Tibial artery (tissue), 4 donors: ENCODE data around the gene TMEM107.

Experiments used
- DNase-seq, 2 donors: peaks; one replicate each; pipeline ENCODE4 v3.0.0-alpha.2; 2019
- H3K27ac ChIP-seq, 2 donors: fragments of 200-600 bp; sonication (generic) in 1 of 2; 1 replicate in 1 of 2; 2 replicates in 1 of 2; pipeline ENCODE4 v1.5.1; 2018 to 2019; ENCODE audit warnings: mild to moderate bottlenecking in 1 of 2
- H3K27me3 ChIP-seq, 2 donors: fragments of 200-600 bp; sonication (generic) in 1 of 2; one replicate each; pipeline versions ENCODE4 v1.5.1 to v1.6.0; 2016 to 2019
- H3K36me3 ChIP-seq, 3 donors: fragments of 200-600 bp; sonication (generic) in 2 of 3; one replicate each; pipeline ENCODE4 v1.5.1; 2016 to 2019; ENCODE audit warnings: mild to moderate bottlenecking in 2 of 3
- H3K4me1 ChIP-seq, 4 donors: fragments of 200-600 bp; sonication (generic) in 2 of 4; 1 replicate in 3 of 4; 2 replicates in 1 of 4; pipeline ENCODE4 v1.5.1; 2016 to 2019
- H3K4me3 ChIP-seq, 2 donors: fragments of 200-600 bp; sonication (generic) in 1 of 2; 1 replicate in 1 of 2; 2 replicates in 1 of 2; pipeline ENCODE4 v1.5.1; 2018 to 2019; ENCODE audit warnings: mild to moderate bottlenecking in 2 of 2
- H3K9me3 ChIP-seq, 3 donors: fragments of 200-600 bp; sonication (generic) in 1 of 3; one replicate each; pipeline ENCODE4 v1.5.1; 2016 to 2019
- intact Hi-C: fragments of 100-400 bp; cut with DNase I; formaldehyde crosslinking; loops from one replicate; pipeline ENCODE4 v1.15.0; 2023; ENCODE audit warnings: low total_unique reads
- TF ChIP-seq, protein P1 (sequence below), 2 experiments: fragments of 200-600 bp in 1 of 2; fragments of 450-650 bp in 1 of 2; IDR thresholded peaks; one replicate each; pipeline ENCODE4 v1.5.1; 2017 to 2019; ENCODE audit warnings: antibody characterized with exemption in 2 of 2, mild to moderate bottlenecking in 1 of 2, moderate library complexity in 1 of 2

TMEM107 gene

GRCh38 chr17:8142158-8142886, 33.9 kb downstream of the TMEM107 start:
- Histone ChIP-seq H3K27me3 (no peaks in the 10 kb centered on the region), H3K4me1 (peaks cover 0 to 66% (median 34%) of the 10 kb centered on the region in 4 donors), H3K4me3 (no peak overlapping the region), H3K9me3 (no peaks in the 10 kb centered on the region), H3K36me3 (peaks cover 79 to 82% (median 81%) of the 10 kb centered on the region in 3 donors), H3K27ac (peak overlapping the region; percentile 29 to 100)
- TF ChIP-seq, protein P1, sequence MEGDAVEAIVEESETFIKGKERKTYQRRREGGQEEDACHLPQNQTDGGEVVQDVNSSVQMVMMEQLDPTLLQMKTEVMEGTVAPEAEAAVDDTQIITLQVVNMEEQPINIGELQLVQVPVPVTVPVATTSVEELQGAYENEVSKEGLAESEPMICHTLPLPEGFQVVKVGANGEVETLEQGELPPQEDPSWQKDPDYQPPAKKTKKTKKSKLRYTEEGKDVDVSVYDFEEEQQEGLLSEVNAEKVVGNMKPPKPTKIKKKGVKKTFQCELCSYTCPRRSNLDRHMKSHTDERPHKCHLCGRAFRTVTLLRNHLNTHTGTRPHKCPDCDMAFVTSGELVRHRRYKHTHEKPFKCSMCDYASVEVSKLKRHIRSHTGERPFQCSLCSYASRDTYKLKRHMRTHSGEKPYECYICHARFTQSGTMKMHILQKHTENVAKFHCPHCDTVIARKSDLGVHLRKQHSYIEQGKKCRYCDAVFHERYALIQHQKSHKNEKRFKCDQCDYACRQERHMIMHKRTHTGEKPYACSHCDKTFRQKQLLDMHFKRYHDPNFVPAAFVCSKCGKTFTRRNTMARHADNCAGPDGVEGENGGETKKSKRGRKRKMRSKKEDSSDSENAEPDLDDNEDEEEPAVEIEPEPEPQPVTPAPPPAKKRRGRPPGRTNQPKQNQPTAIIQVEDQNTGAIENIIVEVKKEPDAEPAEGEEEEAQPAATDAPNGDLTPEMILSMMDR (IDR thresholded peaks at IDR 0.05), result no peak
- peak; percentile 26 to 72 for DNase-seq
- intact Hi-C loops, result no loop called here

GRCh38 chr17:8141741-8142140, 34.4 kb downstream of the TMEM107 start:
- intact Hi-C loops, result no loop called here
- TF ChIP-seq, protein P1 (IDR thresholded peaks at IDR 0.05), result no peak
- Histone ChIP-seq H3K27me3 (no peaks in the 10 kb centered on the region), H3K9me3 (no peaks in the 10 kb centered on the region), H3K4me3 (no peak overlapping the region), H3K36me3 (peaks cover 74 to 76% (median 75%) of the 10 kb centered on the region in 3 donors), H3K27ac (peak overlapping the region; percentile 29 to 100), H3K4me1 (peaks cover 0 to 61% (median 31%) of the 10 kb centered on the region in 4 donors)
- no peak for DNase-seq

DNA sequence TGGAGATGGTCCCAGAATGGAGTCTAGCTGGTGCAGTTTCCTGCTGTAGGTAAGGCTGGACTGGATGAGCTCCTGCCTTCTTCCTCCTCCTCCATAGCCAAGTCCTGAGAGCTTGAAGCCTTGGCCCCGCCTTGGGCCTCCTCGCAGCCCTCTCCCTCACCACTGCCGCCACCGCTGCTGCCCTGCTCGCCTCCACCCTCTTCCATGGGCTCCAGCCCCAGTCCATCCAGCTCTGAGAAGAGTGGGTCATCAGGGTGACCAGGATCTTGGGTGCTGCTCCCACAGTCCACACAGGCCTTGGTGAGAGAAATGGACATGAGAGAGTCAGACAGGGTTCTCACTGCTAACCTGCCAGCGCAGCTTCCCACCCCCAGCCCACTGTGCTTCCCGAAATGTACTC, 35.1 kb downstream of the TMEM107 start:
- intact Hi-C loops, result no loop called here

DNA sequence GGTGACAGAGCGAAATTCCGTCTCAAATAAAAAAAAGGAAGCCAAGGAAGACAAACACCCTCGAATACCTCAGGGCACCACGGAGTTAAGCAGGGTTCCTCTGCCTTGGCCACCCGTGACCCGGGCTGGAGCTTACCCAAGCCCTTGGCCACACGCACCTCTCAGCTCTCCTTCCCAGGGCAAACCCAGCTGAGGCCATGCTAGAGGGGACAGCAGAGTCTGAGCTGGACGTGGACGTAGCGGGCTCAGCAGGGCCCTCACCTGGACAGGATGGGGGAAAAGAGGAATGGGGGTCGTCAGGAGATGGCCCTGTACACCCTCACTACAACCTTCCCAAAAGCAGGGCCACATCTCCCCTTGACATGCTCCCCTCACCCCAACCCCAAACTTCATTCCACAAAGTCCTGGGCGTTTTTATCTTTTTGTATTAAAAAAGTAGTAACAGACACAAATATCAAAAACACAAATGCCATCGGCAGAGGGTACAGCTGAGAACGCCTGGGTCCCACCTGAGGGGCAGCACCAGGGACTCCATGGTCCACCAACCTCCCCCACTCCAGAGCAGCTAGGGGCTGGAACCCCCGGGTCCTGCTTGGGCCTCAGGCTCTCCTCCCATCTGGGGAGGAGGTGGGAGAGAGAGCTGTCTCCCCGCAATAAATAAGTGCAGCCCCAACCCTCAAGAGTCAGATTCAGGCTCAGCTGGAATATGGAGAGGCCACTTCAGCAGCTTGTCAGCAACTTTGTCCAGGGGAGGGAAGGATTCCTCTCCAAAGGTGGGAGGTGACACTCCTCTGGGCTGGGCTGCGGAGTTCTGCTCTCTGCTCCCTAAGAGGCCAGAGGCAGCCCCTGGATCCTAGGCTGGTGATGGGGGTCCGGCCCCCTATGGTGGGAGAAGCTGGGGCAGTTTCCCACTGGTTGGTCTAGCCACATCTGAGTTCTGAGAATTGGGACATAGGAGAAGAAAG, 35.8 kb downstream of the TMEM107 start:
- Histone ChIP-seq H3K36me3 (peaks cover 60 to 62% (median 61%) of the 10 kb centered on the region in 3 donors), H3K4me1 (peaks cover 0 to 55% (median 26%) of the 10 kb centered on the region in 4 donors), H3K27ac (peak overlapping the region; percentile 81 to 83), H3K4me3 (no peak overlapping the region), H3K27me3 (no peaks in the 10 kb centered on the region), H3K9me3 (no peaks in the 10 kb centered on the region)
- TF ChIP-seq, protein P1 (IDR thresholded peaks at IDR 0.05), result no peak
- DNase-seq, result peak; percentile 47 to 79
- intact Hi-C loops, result no loop called here

More for the DNA sequence above, 35.1 kb downstream of the TMEM107 start:
- no peaks in the 10 kb centered on the region for H3K27me3 ChIP-seq
- H3K4me1 ChIP-seq, result peaks cover 0 to 55% (median 28%) of the 10 kb centered on the region in 4 donors
- no peaks in the 10 kb centered on the region for H3K9me3 ChIP-seq
- TF ChIP-seq, protein P1 (IDR thresholded peaks at IDR 0.05), result no peak
- no peak overlapping the region for H3K4me3 ChIP-seq
- H3K36me3 ChIP-seq, result peaks cover 67 to 69% (median 68%) of the 10 kb centered on the region in 3 donors
- peak overlapping the region; percentile 81 to 83 for H3K27ac ChIP-seq
- peak; percentile 25 to 76 for DNase-seq

DNA sequence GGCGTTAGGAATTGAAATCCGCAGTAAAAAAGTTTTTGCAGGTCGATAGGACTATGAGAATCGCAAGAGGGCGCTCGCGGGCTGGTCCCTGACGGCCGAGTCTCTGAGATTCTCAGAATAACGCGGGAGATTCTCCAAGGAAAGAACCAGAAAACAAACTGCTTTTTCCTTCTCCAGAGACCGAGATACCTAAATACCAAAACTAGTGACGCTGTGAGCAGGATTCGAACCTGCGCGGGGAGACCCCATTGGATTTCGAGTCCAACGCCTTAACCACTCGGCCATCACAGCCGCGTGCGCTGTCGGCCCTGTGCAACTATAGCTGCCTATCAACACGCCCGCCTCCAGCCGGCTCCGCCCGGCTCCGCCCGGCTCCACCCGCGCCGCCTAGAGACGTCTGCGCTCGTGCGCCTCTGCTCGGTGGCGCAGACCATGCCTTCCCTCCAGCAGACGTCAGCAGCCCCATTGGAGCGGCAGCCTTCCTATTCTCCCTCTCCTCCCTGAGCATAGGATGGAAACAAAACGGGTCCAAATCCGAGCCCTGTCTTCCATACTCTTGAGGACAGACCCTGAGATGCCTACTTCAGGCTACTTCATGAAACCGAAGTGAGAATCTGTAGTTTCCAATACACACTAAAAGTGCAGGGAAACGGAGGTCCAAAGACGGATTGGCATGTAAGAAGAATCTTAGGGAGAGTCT, 37.4 kb downstream of the TMEM107 start:
- TF ChIP-seq, protein P1 (IDR thresholded peaks at IDR 0.05), result peak; percentile 93 to 96
- Histone ChIP-seq H3K9me3 (no peaks in the 10 kb centered on the region), H3K4me3 (peak overlapping the region in 1 of 2 donors; percentile 22), H3K27me3 (no peaks in the 10 kb centered on the region), H3K27ac (peak overlapping the region; percentile 81 to 83), H3K36me3 (peaks cover 44 to 47% (median 46%) of the 10 kb centered on the region in 3 donors), H3K4me1 (peaks cover 0 to 46% (median 22%) of the 10 kb centered on the region in 4 donors)
- intact Hi-C loops, result no loop called here
- peak; percentile 94 to 98 for DNase-seq
